Measurements from ENCODE around the gene BLOC1S3.

DNA sequence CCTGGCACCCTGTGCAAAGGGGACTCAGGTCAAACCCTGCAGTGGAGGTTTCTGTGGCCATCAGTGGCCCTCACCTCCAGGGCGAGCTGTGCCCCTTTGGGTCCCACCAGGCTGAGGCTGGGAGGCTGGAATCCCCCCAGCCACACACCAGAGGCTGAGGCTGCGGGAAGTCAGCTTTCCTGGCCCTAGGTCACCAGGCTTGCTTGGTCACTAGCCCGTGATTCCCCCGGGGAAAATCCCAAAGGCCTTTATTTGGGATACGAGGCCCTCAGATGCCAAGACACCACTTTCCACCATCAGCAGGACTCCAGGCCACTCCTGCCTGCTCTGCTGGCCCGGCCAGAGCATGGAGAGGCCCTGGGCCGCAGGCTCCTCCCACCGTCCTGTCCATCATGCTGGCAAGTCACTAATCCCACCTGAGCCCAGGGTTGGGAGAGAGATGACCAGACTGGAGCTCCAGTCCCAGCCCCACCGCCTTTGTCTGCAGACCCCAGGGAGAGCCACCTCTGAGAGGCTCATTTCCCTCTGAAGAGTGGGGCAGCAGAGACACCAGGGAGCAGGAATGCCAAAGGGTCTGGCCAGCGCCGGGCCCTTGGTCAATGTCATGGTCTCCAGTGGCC, 22.5 kb upstream of the BLOC1S3 start:
- TF ChIP-seq, protein P1, sequence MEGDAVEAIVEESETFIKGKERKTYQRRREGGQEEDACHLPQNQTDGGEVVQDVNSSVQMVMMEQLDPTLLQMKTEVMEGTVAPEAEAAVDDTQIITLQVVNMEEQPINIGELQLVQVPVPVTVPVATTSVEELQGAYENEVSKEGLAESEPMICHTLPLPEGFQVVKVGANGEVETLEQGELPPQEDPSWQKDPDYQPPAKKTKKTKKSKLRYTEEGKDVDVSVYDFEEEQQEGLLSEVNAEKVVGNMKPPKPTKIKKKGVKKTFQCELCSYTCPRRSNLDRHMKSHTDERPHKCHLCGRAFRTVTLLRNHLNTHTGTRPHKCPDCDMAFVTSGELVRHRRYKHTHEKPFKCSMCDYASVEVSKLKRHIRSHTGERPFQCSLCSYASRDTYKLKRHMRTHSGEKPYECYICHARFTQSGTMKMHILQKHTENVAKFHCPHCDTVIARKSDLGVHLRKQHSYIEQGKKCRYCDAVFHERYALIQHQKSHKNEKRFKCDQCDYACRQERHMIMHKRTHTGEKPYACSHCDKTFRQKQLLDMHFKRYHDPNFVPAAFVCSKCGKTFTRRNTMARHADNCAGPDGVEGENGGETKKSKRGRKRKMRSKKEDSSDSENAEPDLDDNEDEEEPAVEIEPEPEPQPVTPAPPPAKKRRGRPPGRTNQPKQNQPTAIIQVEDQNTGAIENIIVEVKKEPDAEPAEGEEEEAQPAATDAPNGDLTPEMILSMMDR (IDR thresholded peaks at IDR 0.05; ENCODE audit: low read depth, low read length, poor library complexity, severe bottlenecking) = no peak
- no peak for TF ChIP-seq EZH2phosphoT487 (IDR thresholded peaks at IDR 0.05; ENCODE audit: borderline replicate concordance, low read length)

All from DOHH2 (cell line).